Measurements from ENCODE around the gene CHRNA1. TPM values are rescaled to one million over a fixed set of nuclear protein-coding genes. Genes with fewer than 3 reads are reported as not detected.

CHRNA1 gene
- total RNA-seq, 1 experiment from 2014 or later, result not detected

DNA sequence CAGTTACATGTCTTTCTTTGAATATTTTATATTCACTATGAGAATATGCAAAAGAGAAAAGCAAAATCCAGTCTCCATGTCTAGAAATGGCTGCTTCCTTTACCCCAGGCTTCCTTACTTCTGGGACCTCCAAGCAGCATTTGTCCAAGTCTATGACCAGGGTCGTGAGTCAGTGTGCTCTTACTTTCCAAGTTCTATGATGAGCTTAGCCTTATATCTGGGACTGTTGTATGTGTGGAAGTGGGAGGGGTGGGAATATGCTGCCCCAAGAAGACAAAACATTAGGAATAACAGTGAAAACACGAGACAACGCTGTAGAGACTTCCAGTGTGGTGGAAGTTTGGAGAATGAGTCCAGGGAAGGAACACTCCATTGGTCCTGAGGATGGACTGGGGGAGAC lies 21.2 kb upstream of the CHRNA1 start (continued):
- TF ChIP-seq CTCF (IDR thresholded peaks at IDR 0.05 in 2 of 3, conservative IDR thresholded peaks at IDR 0.05 in 1 of 3; ENCODE audit: borderline replicate concordance in 1 of 3, insufficient read depth in 1 of 3, low read depth in 2 of 3, low read length in 2 of 3) (no peak), ZBTB33 (IDR thresholded peaks at IDR 0.05; ENCODE audit: extremely low read depth, insufficient replicate concordance, low read length) (no peak)

- ChIA-PET POLR2A (no interaction called here), CTCF (no interaction called here), RAD21 (ENCODE audit: low non-redundant PET in 1 of 2, low total read pairs in 2 of 2, uncharacterized antibody in 2 of 2, unreplicated experiment in 2 of 2) (no interaction called here)
- Histone ChIP-seq H3K4me3 (replicated peaks in 1 of 2; ENCODE audit: low read depth in 1 of 2, low read length in 2 of 2) (no peak overlapping the region), H2AFZ (ENCODE audit: low read depth, low read length, poor library complexity, severe bottlenecking) (no peak overlapping the region), H3K9me2 (ENCODE audit: insufficient read depth) (no peaks in the 10 kb centered on the region), H3K9me3 (ENCODE audit: control insufficient read depth in 1 of 2, insufficient read depth in 1 of 2, low read depth in 1 of 2, low read length in 2 of 2) (no peaks in the 10 kb centered on the region), H3K4me1 (ENCODE audit: control insufficient read depth in 1 of 2, insufficient read depth in 2 of 2, low read length in 2 of 2) (peaks cover 10 to 14% of the 10 kb centered on the region in 2 experiments; a peak in 3 of 4 replicates), H3K79me2 (ENCODE audit: insufficient read depth, low read length) (no peaks in the 10 kb centered on the region), H3K36me3 (ENCODE audit: control insufficient read depth in 1 of 2, insufficient read depth in 2 of 2, low read length in 2 of 2) (no peaks in the 10 kb centered on the region), H3K4me2 (ENCODE audit: low read length) (no peak overlapping the region), H4K20me1 (ENCODE audit: insufficient read depth) (no peaks in the 10 kb centered on the region), H3K27me3 (ENCODE audit: insufficient read depth, low read length) (no peaks in the 10 kb centered on the region), H3K27ac (ENCODE audit: low read depth, low read length) (no peak overlapping the region), H3K9ac (ENCODE audit: low read length) (no peak overlapping the region)
- no peak for DNase-seq (ENCODE audit: low read depth, low spot score)
- no TSS peak for BruUV-seq (replicated peaks)
- no peak for ATAC-seq
- intact Hi-C loops (cut with micrococcal nuclease), result no loop called here
- TF ChIP-seq EGR1 (IDR thresholded peaks at IDR 0.05; ENCODE audit: low read depth), result no peak
- TF ChIP-seq ZFX (IDR thresholded peaks at IDR 0.05), result no peak
- TF ChIP-seq JUND (IDR thresholded peaks at IDR 0.05), result no peak
- TF ChIP-seq POLR2A (IDR thresholded peaks at IDR 0.05; ENCODE audit: borderline replicate concordance, extremely low read depth, insufficient read depth, insufficient read length), result no peak
- TF ChIP-seq YY1 (IDR thresholded peaks at IDR 0.05; ENCODE audit: extremely low read depth, insufficient replicate concordance, low read depth, low read length), result no peak
- TF ChIP-seq MAX (IDR thresholded peaks at IDR 0.05), result no peak
- TF ChIP-seq CBX3 (IDR thresholded peaks at IDR 0.05; ENCODE audit: low read depth), result no peak
- TF ChIP-seq ELF1 (IDR thresholded peaks at IDR 0.05; ENCODE audit: borderline replicate concordance, low read depth), result no peak
- TF ChIP-seq SIN3A (IDR thresholded peaks at IDR 0.05; ENCODE audit: low read depth), result no peak
- TF ChIP-seq ZBTB33 (IDR thresholded peaks at IDR 0.05; ENCODE audit: extremely low read depth, insufficient replicate concordance, low read length), result no peak
- TF ChIP-seq FOSL1 (IDR thresholded peaks at IDR 0.05; ENCODE audit: low read depth), result no peak
- TF ChIP-seq REST (IDR thresholded peaks at IDR 0.05; ENCODE audit: low read depth), result no peak
- TF ChIP-seq ATF3 (IDR thresholded peaks at IDR 0.05), result no peak
- no peak for TF ChIP-seq POLR2AphosphoS5 (IDR thresholded peaks at IDR 0.05; ENCODE audit: low read depth, low read length)
- TF ChIP-seq ZNF274 (IDR thresholded peaks at IDR 0.05; ENCODE audit: low read depth, low read length), result no peak
Observed at GRCh38 chr2:174784909-174785308, 20.6 kb upstream of the CHRNA1 start.
